DND-41 (cell line): ENCODE data around the gene ARG1.

Source experiments
- CTCF ChIP-seq: IDR thresholded peaks from 2 replicates; pipeline ENCODE4 v1.5.1; 2012; ENCODE audit warnings: borderline replicate concordance, low read length, moderate library complexity, mild to moderate bottlenecking; ENCODE audit not compliant: poor library complexity, severe bottlenecking; ENCODE audit errors: extremely low read depth
- EZH2 ChIP-seq: IDR thresholded peaks from 3 replicates; pipeline ENCODE4 v1.6.1; 2012; ENCODE audit warnings: borderline replicate concordance, low read depth, mild to moderate bottlenecking, moderate library complexity, low read length, inconsistent platforms; ENCODE audit not compliant: severe bottlenecking

GRCh38 chr6:131597446-131597845 lies 24.4 kb downstream of the ARG1 start:
- TF ChIP-seq CTCF (peak; percentile 45), EZH2 (no peak)
